ENCODE results near the gene UCK2. TPM values are rescaled to one million over a fixed set of nuclear protein-coding genes. Genes with fewer than 3 reads are reported as not detected.

UCK2 gene
- total RNA-seq, 1 donor from 2014 or later: 44.2 TPM

DNA sequence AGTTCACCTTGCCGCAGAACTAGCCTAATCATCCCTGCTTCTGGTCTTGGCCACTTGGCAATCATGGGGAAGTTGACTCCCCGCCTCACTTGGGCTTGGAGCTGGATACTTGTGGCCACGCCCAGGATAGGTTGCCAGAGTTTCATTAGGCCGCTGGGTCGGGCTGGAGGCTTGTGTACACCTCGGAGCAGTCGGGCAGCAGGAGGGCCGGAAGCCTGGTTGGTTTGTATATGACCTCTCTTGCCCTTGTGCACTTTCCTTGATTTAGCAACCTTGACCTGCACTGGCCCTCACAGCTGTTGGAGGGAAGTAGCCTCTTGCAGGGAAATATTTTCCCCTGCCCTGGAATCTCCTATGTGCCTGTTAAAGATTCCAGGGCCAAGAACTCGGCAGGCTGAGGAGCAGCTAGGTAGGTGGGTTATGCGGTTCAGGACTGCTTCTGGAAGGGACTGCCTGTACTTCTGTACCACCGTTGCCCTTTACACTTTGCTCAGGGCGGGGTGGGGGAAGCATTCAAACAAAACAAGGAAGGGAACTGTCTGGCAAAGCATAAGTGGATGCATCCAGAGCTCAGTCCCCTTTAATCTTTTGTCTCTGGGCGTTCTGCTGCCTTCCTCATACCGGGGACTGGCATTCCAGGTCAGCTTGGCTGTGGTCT, 83.5 kb downstream of the UCK2 start:
- Mint-ChIP-seq H3K4me1 (ENCODE audit: low read depth) (peaks cover 20% of the 10 kb centered on the region), H3K27ac (ENCODE audit: unreplicated experiment) (peak overlapping the region; percentile 27), H3K27me3 (ENCODE audit: low read depth) (no peaks in the 10 kb centered on the region), H3K36me3 (ENCODE audit: low read depth) (peaks cover 19% of the 10 kb centered on the region), H3K4me3 (ENCODE audit: unreplicated experiment) (no peak overlapping the region), H3K9me3 (ENCODE audit: low read depth) (no peaks in the 10 kb centered on the region)
- TF ChIP-seq CTCF (IDR thresholded peaks at IDR 0.05): no peak
- no peak for DNase-seq (ENCODE audit: low spot score)

DNA sequence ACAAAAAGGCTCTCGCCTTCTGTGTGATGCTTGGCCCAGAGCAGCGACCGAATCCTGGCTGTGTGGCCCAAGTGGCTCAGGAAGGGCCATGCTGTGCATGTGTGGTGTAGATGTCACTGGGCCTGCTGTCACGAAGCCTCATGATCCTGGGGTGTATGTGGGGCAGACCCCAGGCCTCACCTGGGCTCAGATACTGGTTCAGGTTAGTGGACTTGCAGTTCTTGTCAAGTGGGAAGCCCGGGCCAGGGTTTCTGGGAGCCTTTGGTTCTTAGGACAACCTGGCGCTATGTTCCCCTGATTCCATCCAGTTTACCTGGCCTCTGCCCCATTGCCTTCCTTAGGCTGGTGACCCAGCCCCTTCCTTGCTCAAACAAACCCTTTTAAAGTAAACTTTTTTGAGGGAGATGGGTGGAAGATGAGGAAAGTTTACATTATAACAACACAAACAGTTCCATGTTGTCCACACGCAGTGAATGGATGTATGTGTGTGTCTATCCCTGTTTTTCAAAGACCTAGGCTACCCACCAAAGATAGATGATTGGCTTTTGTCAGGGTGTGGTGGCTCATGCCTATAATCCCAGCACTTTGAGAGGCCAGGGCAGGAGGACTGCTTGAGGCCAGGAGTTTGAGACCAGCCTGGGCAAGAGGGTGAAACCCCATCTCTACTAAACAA, 84.3 kb downstream of the UCK2 start:
- Mint-ChIP-seq H3K27ac (ENCODE audit: unreplicated experiment) (peak overlapping the region; percentile 27), H3K27me3 (ENCODE audit: low read depth) (no peaks in the 10 kb centered on the region), H3K4me1 (ENCODE audit: low read depth) (peaks cover 20% of the 10 kb centered on the region), H3K36me3 (ENCODE audit: low read depth) (peaks cover 16% of the 10 kb centered on the region), H3K9me3 (ENCODE audit: low read depth) (no peaks in the 10 kb centered on the region), H3K4me3 (ENCODE audit: unreplicated experiment) (no peak overlapping the region)
- TF ChIP-seq CTCF (IDR thresholded peaks at IDR 0.05): no peak
- no peak for DNase-seq (ENCODE audit: low spot score)

DNA sequence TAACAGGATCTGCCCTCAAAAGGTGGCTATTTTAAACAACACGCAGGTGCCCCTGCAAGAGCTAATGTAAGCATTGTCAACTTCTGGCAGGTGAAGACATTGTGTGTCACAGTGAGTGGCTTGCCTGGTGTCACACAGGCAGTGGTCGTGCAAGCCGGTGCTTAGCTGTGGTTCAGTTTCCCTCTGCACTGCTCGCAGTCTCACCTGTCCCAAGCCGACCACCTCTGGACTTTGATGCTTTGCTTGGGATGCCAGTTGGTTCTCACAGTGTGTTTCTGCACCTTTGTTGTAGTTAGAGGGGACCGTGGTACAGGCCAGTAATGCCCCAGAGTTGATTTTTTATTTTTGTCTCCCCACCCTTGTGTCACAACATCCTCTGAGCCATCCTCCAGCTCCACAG, 85.2 kb downstream of the UCK2 start:
- H3K27ac Mint-ChIP-seq (ENCODE audit: unreplicated experiment): no peak overlapping the region
- peaks cover 9% of the 10 kb centered on the region for H3K36me3 Mint-ChIP-seq (ENCODE audit: low read depth)
- H3K27me3 Mint-ChIP-seq (ENCODE audit: low read depth): no peaks in the 10 kb centered on the region
- no peak overlapping the region for H3K4me3 Mint-ChIP-seq (ENCODE audit: unreplicated experiment)
- DNase-seq (ENCODE audit: low spot score): no peak
- no peaks in the 10 kb centered on the region for H3K9me3 Mint-ChIP-seq (ENCODE audit: low read depth)
- no peak for TF ChIP-seq CTCF (IDR thresholded peaks at IDR 0.05)
- peaks cover 20% of the 10 kb centered on the region for H3K4me1 Mint-ChIP-seq (ENCODE audit: low read depth)

- no peaks in the 10 kb centered on the region for H3K9me3 Mint-ChIP-seq (ENCODE audit: low read depth)
- H3K27ac Mint-ChIP-seq (ENCODE audit: unreplicated experiment): peak overlapping the region; percentile 74
- no peak overlapping the region for H3K4me3 Mint-ChIP-seq (ENCODE audit: unreplicated experiment)
- peaks cover 20% of the 10 kb centered on the region for H3K4me1 Mint-ChIP-seq (ENCODE audit: low read depth)
- no peak for DNase-seq (ENCODE audit: low spot score)
- H3K27me3 Mint-ChIP-seq (ENCODE audit: low read depth): no peaks in the 10 kb centered on the region
- H3K36me3 Mint-ChIP-seq (ENCODE audit: low read depth): no peaks in the 10 kb centered on the region
- TF ChIP-seq CTCF (IDR thresholded peaks at IDR 0.05): peak; percentile 97
These were observed 86.9 kb downstream of the UCK2 start for GRCh38 chr1:165914136-165914798.

DNA sequence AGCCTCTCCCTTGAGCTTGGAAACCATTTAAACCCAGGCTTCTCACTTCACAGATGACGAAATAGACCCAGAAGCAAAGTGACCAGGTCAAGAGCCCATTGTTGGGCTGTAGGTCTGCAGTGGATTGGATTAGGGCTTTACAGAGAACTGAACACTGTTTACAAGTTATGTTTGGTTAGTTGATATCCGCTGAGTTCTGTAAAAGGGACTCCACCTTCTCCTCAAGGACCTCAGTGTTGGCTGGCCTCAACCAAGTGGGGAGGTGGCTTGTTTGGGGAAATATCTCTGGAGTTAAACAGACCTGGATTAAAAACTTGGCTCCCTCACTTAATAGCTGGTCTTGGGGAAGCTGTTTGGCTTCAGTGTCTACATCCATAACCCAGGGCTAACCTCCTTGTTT, 88.1 kb downstream of the UCK2 start:
- no peaks in the 10 kb centered on the region for H3K9me3 Mint-ChIP-seq (ENCODE audit: low read depth)

More for the DNA sequence above, 88.1 kb downstream of the UCK2 start:
- no peak for DNase-seq (ENCODE audit: low spot score)
- Mint-ChIP-seq H3K4me1 (ENCODE audit: low read depth) (peaks cover 18% of the 10 kb centered on the region), H3K4me3 (ENCODE audit: unreplicated experiment) (no peak overlapping the region), H3K27me3 (ENCODE audit: low read depth) (no peaks in the 10 kb centered on the region), H3K27ac (ENCODE audit: unreplicated experiment) (no peak overlapping the region), H3K36me3 (ENCODE audit: low read depth) (no peaks in the 10 kb centered on the region)
- no peak for TF ChIP-seq CTCF (IDR thresholded peaks at IDR 0.05)

All from chondrocyte (in vitro differentiated cells).